ENCODE measurements around the gene SMIM43.

- TF ChIP-seq CTCF (IDR thresholded peaks at IDR 0.05) (no peak), EP300 (IDR thresholded peaks at IDR 0.05) (no peak)
Measured at GRCh38 chr4:121724671-121725070, 40.3 kb downstream of the SMIM43 start.

Measured in suprapubic skin (tissue), 3 donors.